H1 (cell line): Measurements from ENCODE around the gene BRD4. TPM values are rescaled to one million over a fixed set of nuclear protein-coding genes. Genes with fewer than 3 reads are reported as not detected.

Experiments used
- CTCF ChIP-seq, 3 experiments: IDR thresholded peaks; 1 replicate in 2 of 3; 2 replicates in 1 of 3; pipeline versions ENCODE4 v1.5.1 to v1.6.1; 2011; ENCODE audit warnings: low read length in 3 of 3, mild to moderate bottlenecking in 3 of 3, inconsistent platforms in 2 of 3, low read depth in 1 of 3, moderate library complexity in 1 of 3; ENCODE audit not compliant: insufficient read depth in 1 of 3; ENCODE audit errors: control extremely low read depth in 1 of 3
- E2F6 ChIP-seq: IDR thresholded peaks from 2 replicates; pipeline ENCODE4 v1.6.1; 2012; ENCODE audit warnings: inconsistent platforms
- EGR1 ChIP-seq: IDR thresholded peaks from 2 replicates; pipeline ENCODE4 v1.6.1; 2011; ENCODE audit warnings: low read depth, low read length, borderline replicate concordance
- EZH2 ChIP-seq: fragments of 200-600 bp; sonication (generic); IDR thresholded peaks from 2 replicates; pipeline ENCODE4 v1.7.1; 2012; ENCODE audit warnings: low read depth, mild to moderate bottlenecking, moderate library complexity, low read length, inconsistent platforms; ENCODE audit not compliant: severe bottlenecking
- HDAC2 ChIP-seq, 2 experiments: fragments of 300-600 bp in 1 of 2; sonication (generic) in 1 of 2; IDR thresholded peaks; 2 replicates each; pipeline ENCODE4 v1.6.1; 2011 to 2012; ENCODE audit warnings: low read depth in 2 of 2, low read length in 2 of 2, mild to moderate bottlenecking in 2 of 2, moderate library complexity in 2 of 2, borderline replicate concordance in 1 of 2, inconsistent platforms in 1 of 2
- KDM1A ChIP-seq: fragments of 200-600, 300-600 bp; sonication (generic); IDR thresholded peaks from 2 replicates; pipeline ENCODE4 v1.7.1; 2016; ENCODE audit warnings: mild to moderate bottlenecking, low read length, borderline replicate concordance
- PHF8 ChIP-seq: fragments of 200-600 bp; sonication (generic); conservative IDR thresholded peaks from 2 replicates; pipeline ENCODE4 v1.7.1; 2012; ENCODE audit warnings: low read depth, mild to moderate bottlenecking, inconsistent platforms, low read length, moderate library complexity
- POLR2AphosphoS5 ChIP-seq: IDR thresholded peaks from 2 replicates; pipeline ENCODE4 v1.6.1; 2011; ENCODE audit warnings: low read depth, low read length
- RAD21 ChIP-seq, 2 experiments: IDR thresholded peaks in 1 of 2; conservative IDR thresholded peaks in 1 of 2; 2 replicates each; pipeline ENCODE4 v1.6.1; 2011; ENCODE audit warnings: low read depth in 2 of 2, low read length in 2 of 2, improper control_type of control experiment in 1 of 2, inconsistent platforms in 1 of 2, mild to moderate bottlenecking in 1 of 2, moderate library complexity in 1 of 2
- RBBP5 ChIP-seq: IDR thresholded peaks from 2 replicates; pipeline ENCODE4 v1.7.1; 2012; ENCODE audit warnings: low read depth, mild to moderate bottlenecking, inconsistent platforms, low read length, moderate library complexity, borderline replicate concordance
- SP1 ChIP-seq: IDR thresholded peaks from 2 replicates; pipeline ENCODE4 v1.6.1; 2011; ENCODE audit warnings: low read depth, low read length
- TAF1 ChIP-seq: IDR thresholded peaks from 2 replicates; pipeline ENCODE4 v1.6.1; 2011; ENCODE audit warnings: mild to moderate bottlenecking, low read depth, low read length
- polyA plus RNA-seq, 7 experiments: library from polyadenylated mRNA; depleted of rRNA in 3 of 7; stranded (reverse) in 5 of 7; unstranded in 2 of 7; fragments of >200 nt in 5 of 7; fragments of 200-250 nt in 2 of 7; gene quantifications; 1 replicate in 5 of 7; 2 replicates in 1 of 7; 4 replicates in 1 of 7; pipeline versions ENCODE4 v1.2.1 to v1.2.3, GENCODE V29; 2011 to 2013; ENCODE audit warnings: missing spikeins in 2 of 7, mixed read lengths in 2 of 7
- total RNA-seq: library from RNA; stranded (reverse); fragmentation: NEBNext Ultra II Directional; extraction: Animal tissue kit (Norgen Biotek cat#: 25700); gene quantifications from 2 replicates; pipeline ENCODE4 v1.2.1, GENCODE V29; 2021

BRD4 gene
- total and polyA plus RNA-seq, 2 of the 8 experiments (the other 6 are each of a cell fraction or from before 2014, with no cell fraction given): 14.1 to 146 TPM

GRCh38 chr19:15222738-15223648 is 109.3 kb downstream of the BRD4 start (continued):
- TF ChIP-seq CTCF (IDR thresholded peaks at IDR 0.05; ENCODE audit: control extremely low read depth in 1 of 3, insufficient read depth in 1 of 3, low read depth in 1 of 3, low read length in 3 of 3) (peak in 1 of 3 experiments; percentile 7; a peak in 1 of 4 replicates), SP1 (peak; percentile 87), POLR2AphosphoS5 (no peak; the same call in none of the 2 replicates), RBBP5 (peak; percentile 68; the same call in 1 of the 2 replicates), TAF1 (0 out of 2 replicates have a peak, but pooled peaks have one; percentile 33), RAD21 (IDR thresholded peaks at IDR 0.05 in 1 of 2, conservative IDR thresholded peaks at IDR 0.05 in 1 of 2; ENCODE audit: low read depth in 2 of 2, low read length in 2 of 2) (peak in 1 of 2 experiments; percentile 24; a peak in 3 of 4 replicates), KDM1A (peak; percentile 63; the same call in 1 of the 2 replicates), EZH2 (no peak), PHF8 (no peak; the same call in 1 of the 2 replicates), HDAC2 (IDR thresholded peaks at IDR 0.05; ENCODE audit: borderline replicate concordance in 1 of 2, low read depth in 2 of 2, low read length in 2 of 2) (peak in 1 of 2 experiments; percentile 5; a peak in 2 of 4 replicates), EGR1 (peak; percentile 74; the same call in 1 of the 2 replicates), E2F6 (peak; percentile 80)
